HG03354 (cell line): ENCODE results near the gene INHA.

Experiments used
- ATAC-seq: cut with Tn5 transposase; IDR thresholded peaks from one replicate; pipeline ENCODE4 v1.9.1; 2021; ENCODE audit warnings: mild to moderate bottlenecking; ENCODE audit not compliant: unreplicated experiment, poor library complexity, severe bottlenecking

INHA gene

GRCh38 chr2:219624565-219624964 is 52.5 kb downstream of the INHA start:
- no peak for ATAC-seq

GRCh38 chr2:219625179-219625578 is 53.1 kb downstream of the INHA start:
- no peak for ATAC-seq
